GM19193 (cell line): ENCODE measurements around the gene ZNRF3.

ENCODE experiments used
- POLR2A ChIP-seq: IDR thresholded peaks from 4 replicates; pipeline ENCODE4 v1.6.1; 2011; ENCODE audit not compliant: insufficient read depth, insufficient read length; ENCODE audit errors: extremely low read depth

Gene ZNRF3

DNA sequence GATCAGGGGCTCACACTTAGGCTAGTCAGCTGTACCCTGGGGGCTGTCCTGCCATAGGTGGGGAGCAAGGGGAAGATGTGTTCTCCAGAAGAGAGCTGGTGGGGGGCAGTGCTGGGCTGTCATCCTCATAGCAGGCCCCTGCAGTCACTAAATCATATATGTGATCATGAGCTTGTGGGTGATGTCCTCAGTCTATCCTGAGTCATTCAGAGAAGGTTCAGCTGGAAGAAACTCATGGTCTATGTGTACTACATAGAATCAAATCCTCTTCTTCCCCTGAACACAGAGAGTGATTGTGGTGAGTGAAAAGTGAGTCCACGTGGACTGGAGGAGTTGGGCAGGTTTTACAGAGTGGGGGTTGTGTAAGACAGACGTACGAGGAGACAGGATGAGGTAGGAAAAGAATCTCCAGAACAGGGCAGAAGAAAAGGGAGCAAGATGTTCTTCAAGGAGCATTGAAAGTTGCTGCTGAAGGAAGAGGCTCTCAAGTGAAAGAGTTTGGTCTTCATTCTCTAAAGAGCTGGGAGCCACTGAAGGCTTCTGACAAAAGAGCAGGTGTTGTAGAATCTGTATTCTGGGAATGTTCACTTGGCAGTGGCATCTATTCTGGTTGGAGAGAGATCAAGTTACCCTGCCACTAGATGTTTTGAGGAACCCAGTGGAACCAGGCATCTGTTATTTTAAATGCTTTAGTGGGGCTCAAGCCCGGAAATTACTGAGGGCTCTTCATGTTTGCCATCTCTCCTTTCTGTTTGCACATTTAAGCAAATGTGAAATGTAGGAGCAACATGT is 109.4 kb downstream of the ZNRF3 start:
- TF ChIP-seq POLR2A = no peak

DNA sequence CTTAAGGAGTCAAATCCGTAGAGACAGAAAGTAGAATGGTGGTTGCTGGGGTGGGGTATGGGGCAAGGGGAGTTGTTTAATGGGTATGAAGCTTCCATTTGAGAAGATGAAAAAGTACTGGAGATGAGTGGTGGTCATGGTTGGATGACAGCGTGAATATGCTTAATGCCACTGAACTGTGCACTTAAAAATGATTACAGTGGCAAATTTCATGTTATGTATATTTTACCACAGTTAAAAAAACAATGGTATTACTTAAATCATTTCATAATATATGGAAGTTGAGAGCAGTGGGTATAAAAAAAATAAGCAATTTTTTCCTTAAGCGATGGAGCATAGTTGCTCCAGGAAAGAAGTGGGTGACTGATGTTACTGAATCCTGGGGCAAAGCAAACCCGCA is 111.2 kb downstream of the ZNRF3 start:
- no peak for TF ChIP-seq POLR2A

DNA sequence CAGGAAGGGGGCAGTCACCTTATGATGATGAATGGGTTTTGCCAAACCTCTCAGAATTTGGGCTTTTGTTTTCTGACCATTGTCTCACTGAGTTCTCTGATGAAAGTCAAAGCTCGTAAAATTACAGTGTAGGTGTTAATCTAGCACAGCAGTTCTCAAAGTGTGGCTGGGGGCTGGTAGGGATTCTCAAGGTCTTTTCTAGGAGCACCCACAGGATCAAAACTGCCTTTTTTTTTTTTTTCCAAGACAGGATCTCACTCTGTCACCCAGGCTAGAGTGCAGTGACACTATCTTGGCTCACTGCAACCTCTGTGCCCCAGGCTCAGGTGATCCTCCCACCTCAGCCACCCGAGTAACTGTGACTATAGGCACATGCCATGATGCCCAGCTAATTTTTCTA is 112.2 kb downstream of the ZNRF3 start:
- TF ChIP-seq POLR2A = no peak

DNA sequence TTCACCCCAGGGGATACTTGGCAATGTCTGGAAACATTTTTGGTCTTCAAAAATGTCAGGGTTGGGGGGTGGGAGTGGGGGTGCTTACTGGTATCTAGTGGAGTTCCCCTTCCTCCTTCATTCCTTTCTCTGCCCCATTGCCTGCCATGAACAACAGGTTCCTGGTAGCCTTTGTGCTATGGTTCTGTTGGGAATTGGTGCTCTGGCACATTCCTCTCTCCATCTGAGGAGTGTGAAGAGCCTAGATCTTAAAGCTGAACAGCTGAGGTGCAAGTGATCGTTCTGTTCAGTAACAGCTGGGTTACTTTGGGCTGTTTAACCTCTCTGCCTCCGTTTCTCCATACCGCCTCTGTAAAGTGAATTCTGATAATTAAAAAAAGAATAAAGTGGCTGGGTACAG is 114.0 kb downstream of the ZNRF3 start:
- TF ChIP-seq POLR2A = no peak

DNA sequence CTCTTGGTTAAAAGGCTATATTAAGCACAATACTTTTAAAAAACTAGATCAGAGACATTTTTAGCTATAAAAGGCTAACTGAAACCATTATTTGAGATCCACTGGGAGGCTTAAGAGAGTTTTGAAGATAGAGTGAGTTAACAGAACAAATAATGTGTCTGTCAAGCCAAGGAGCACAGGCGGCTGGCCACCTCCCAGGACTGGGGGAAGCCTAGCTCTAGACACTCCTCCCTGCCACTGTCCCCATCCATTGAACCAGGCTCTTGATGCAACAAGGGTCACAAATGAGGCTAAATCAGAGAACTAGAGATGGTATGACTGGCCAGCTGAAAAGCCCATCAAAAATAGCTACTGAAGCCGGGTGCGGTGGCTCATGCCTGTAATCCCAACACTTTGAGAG is 115.3 kb downstream of the ZNRF3 start:
- TF ChIP-seq POLR2A = no peak

DNA sequence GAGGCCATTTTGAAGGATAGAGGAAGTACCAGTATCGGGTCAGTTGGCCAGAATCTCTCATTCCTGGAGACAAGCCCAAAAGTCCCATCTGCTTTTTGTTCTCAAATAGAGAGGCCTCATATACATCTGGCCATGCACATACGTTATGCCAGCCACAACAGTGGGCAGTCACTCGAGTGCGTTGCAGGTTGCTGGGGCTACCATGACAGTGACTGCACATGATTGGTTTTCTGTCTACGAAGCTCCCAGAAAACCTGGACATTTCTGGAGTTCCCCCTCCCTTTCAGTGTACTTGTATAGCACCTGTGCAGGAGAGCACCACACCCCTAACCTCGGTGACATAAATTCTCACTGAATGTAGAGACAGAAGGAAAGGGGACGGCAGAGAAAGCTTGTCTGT is 116.1 kb downstream of the ZNRF3 start:
- no peak for TF ChIP-seq POLR2A

DNA sequence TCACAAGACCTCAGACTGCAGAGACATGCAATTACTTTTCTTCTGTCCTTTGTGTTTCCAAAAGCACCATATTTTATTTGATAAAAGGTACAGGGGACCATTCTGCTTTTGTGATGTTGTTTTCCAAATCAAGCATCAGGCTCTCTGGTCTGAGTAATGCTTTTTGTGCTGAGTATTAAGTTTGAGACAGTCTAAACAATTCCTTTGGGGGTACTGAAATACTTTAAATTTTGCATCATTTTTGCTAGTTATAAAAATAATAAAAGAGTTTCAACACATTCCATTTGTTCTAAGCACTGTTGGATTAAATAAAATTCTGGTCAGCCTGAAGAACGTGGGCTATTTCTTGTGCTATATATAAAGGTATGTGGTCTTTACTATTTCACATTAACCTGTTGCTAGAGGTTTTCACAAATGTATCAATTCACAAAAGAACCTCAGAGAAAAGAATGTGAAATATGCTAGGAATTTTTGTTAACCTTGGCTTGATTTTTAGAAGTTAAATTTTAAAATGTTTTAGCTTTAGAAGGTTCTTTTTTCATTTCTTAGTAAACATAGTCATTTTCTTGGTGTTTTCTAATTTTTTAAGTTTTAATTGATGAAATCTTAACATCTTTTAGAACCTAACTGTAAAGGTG is 116.7 kb downstream of the ZNRF3 start:
- TF ChIP-seq POLR2A = no peak

DNA sequence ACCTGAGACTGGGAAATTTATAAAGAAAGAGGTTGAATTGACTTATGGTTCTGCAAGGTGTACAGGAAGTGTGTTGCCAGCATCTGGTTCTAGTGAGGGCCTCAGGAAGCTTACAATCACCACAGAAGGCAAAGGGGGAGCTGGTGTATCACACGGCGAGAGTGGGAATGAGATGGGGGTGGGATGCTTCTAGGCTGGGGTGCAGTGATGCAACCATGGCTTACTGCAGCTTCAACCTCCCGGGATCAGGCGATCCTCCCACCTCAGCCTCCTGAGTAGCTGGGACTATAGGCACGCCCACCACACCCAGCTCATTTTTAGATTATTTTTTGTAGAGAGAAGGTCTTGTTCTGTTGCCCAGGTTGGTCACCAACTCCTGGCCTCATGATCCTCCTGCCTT is 117.3 kb downstream of the ZNRF3 start:
- no peak for TF ChIP-seq POLR2A

DNA sequence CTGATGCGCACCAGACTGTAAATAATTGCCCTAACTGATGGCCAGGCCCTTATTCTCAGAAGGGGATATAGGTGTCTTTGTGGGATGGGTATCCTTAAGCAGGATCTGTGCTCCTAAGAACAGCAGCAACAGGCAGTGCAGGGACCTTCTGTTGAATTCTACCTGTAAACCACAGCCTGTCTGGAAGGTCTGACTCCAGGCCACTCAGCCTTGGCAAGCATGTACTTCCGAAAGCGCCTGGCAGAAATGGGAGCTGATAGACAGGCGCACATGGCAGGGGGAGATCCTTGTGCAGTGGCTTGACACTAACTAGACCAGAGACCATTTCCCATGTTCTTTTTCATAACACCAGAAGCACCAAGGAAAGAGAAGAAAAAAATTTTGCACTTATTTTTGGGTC is 119.2 kb downstream of the ZNRF3 start:
- TF ChIP-seq POLR2A = no peak

DNA sequence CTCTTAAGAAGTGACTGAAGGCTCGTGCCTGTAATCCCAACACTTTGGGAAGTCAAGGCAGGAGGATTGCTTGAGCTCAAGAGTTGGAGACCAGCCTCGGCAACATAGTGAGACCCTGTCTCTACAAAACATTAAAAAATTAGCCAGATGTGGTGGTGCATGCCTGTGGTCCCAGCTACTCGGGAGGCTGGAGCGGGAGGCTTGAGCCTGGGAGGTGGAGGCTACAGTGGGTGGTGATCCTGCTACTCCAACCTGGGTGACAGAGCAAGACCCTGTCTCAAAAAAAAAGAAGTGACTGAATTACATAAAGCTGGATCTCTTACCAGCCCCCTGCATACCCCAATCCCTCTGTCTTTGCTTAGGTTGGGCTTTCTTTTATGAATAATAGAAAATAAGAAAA is 120.2 kb downstream of the ZNRF3 start:
- TF ChIP-seq POLR2A = no peak

DNA sequence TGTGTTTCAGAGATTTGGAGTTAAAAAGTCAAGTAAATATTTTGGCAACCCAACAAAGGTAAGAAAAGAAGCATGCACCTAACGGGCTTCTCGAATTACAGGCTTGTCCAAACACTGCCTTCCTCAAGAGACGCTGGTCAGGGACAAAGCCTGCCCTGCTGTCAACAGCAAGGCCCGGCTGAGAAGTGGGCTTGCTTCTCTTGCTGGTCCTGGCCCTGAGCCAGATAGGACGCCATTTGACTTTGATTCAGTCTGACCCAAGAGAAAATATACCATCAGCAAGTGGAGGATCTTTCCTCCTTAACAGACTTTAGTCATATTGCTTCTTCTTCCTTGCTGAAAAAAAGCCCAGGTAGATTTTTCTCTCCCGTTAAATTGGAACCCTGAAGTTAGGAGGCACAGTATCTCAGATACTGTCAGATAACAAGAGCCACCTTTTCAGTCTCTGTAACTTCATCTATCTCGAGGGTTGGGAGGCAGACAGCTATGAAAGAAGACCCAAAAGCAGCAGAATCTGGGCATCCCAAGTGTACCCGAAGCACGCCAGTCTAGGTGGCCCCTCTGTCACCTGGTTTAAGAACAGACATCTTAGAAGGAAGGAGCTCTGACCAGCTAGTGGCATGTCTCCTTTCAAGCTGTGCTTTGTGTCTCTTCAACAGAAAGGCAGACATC is 120.7 kb downstream of the ZNRF3 start:
- no peak for TF ChIP-seq POLR2A

DNA sequence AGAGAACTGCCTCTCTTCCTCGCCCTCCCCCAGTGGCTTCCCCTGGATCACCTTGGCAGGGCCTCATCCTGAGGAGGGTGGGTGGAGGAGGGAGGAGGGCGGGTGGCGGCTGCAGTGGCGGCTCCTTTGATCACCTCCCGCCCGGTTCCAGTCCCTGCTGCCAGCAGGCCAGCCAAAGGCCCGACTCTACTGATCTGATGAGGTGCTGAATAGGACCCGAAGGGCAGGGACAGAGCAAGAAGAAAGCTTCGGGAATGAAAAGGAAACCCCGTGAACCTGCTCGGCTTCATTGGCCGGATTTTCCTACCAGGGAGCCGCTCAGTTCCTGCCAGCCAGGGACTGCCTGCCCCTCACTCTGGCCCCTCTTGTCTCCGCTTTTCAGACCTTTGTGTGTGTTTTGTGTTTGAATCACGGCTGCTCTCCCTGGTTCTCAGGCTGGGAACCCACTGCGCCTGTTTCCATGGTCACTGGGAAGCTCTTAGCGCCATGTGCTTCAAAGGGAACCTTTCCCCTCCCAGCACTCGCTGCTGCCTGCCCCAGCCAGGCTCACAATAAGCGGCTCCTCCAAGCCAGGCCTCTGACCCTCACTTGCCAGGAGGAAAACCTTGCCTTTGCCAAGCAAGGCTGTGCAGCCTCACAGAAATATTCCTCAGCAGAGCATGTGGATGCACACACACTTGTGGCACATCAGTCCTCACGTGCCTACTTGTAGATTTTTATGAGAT is 121.4 kb downstream of the ZNRF3 start:
- TF ChIP-seq POLR2A = no peak

DNA sequence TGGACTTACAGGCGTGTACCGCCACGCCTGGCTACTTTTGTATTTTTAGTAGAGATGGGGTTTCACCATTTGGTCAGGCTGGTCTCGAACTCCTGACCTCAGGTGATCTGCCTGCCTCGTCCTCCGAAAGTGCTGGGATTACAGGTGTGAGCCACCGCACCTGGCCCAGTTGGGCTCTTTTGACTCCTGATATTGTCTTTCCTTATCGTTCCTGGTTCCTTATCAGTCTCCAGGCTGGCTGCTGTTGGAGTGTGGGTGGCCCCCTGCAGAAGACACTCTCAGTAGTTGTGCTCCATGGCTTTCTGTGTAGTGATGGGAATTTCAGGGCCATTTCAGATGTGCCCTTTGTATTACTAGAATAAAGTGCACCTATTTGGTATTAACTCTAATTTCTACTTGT is 123.0 kb downstream of the ZNRF3 start:
- no peak for TF ChIP-seq POLR2A

DNA sequence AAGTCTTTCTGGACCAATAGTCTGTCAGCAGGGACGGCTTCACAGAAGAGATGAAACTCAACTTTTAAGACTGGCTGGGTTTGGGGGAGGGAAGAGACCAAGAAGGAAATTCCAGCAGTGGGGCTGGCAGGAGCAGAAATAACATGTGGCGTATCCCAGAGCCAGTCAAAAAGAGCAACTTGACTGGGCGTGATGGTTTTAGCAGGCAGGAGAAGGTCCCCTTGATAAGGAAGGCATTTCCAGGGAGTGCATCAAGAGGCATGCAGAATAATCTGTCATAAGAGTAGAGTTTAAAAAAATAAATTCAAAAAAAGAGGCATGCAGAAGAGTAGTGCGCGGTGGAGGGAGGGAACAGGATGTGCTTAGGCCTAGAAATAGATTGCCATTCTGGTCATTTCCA is 125.8 kb downstream of the ZNRF3 start:
- TF ChIP-seq POLR2A = no peak
